SK-N-SH (cell line): ENCODE data around the gene NSUN5.

ENCODE experiments used
- CHD2 ChIP-seq: fragments of 150-350 bp; IDR thresholded peaks from 2 replicates; pipeline ENCODE4 v1.6.1; 2018; ENCODE audit warnings: low read length; ENCODE audit not compliant: partially characterized antibody
- EZH2phosphoT487 ChIP-seq: fragments of 200-600 bp; sonication (generic); IDR thresholded peaks from 2 replicates; pipeline ENCODE4 v1.6.1; 2017; ENCODE audit warnings: low read depth, mixed run types, mild to moderate bottlenecking, antibody characterized with exemption, moderate library complexity, borderline replicate concordance
- JUND ChIP-seq: IDR thresholded peaks from 2 replicates; pipeline ENCODE4 v1.4.0; 2012
- SIN3A ChIP-seq: IDR thresholded peaks from 2 replicates; pipeline ENCODE4 v1.6.1; 2012; ENCODE audit warnings: low read depth, mild to moderate bottlenecking, low read length, moderate library complexity, borderline replicate concordance
- SMC3 ChIP-seq: IDR thresholded peaks from 2 replicates; pipeline ENCODE4 v1.6.1; 2012; ENCODE audit warnings: low read depth, low read length, improper control_type of control experiment
- TAF1 ChIP-seq: IDR thresholded peaks from 2 replicates; pipeline ENCODE4 v1.6.1; 2012; ENCODE audit warnings: low read depth, mild to moderate bottlenecking, low read length, moderate library complexity, borderline replicate concordance
- TEAD4 ChIP-seq: IDR thresholded peaks from 2 replicates; pipeline ENCODE4 v1.4.0; 2012; ENCODE audit warnings: mild to moderate bottlenecking, borderline replicate concordance; ENCODE audit not compliant: insufficient read depth
- TF ChIP-seq, protein P1 (sequence below): fragments of 200-600 bp; sonication (generic); IDR thresholded peaks from 2 replicates; pipeline ENCODE4 v1.6.1; 2017; ENCODE audit warnings: antibody characterized with exemption, mild to moderate bottlenecking, moderate library complexity

DNA sequence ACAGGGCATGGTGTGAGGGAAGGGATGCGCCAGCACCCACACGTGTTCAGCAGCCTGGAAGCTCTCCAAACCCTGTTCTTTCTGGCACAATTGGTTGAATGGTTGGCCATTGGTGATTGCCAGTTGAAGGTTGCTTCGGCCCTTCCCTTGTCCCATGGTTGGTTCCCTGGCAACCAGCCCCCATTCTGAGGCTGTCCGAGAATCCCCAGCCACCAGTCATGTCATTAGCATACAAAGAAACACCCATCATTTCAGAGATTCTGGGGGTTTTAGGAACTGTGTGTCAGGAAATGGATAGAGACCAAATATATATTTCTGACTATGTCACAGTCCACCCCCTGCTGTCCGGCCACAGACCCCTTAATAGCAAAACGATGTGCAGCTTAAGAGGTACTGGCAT lies 41.1 kb upstream of the NSUN5 start:
- TF ChIP-seq, protein P1, sequence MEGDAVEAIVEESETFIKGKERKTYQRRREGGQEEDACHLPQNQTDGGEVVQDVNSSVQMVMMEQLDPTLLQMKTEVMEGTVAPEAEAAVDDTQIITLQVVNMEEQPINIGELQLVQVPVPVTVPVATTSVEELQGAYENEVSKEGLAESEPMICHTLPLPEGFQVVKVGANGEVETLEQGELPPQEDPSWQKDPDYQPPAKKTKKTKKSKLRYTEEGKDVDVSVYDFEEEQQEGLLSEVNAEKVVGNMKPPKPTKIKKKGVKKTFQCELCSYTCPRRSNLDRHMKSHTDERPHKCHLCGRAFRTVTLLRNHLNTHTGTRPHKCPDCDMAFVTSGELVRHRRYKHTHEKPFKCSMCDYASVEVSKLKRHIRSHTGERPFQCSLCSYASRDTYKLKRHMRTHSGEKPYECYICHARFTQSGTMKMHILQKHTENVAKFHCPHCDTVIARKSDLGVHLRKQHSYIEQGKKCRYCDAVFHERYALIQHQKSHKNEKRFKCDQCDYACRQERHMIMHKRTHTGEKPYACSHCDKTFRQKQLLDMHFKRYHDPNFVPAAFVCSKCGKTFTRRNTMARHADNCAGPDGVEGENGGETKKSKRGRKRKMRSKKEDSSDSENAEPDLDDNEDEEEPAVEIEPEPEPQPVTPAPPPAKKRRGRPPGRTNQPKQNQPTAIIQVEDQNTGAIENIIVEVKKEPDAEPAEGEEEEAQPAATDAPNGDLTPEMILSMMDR: no peak
- TF ChIP-seq SIN3A: no peak
- TF ChIP-seq SMC3: no peak
- TF ChIP-seq TEAD4: no peak
- TF ChIP-seq TAF1: no peak
- TF ChIP-seq JUND: no peak
- no peak for TF ChIP-seq CHD2
- no peak for TF ChIP-seq EZH2phosphoT487
